Colon (tissue), 2 donors: ENCODE measurements around the gene POLE3.
"Not testable (repeated sequence)": the region's sequence is repeated elsewhere in the genome, so short reads cannot be mapped to it uniquely, and the experiment has no call there.

Experiments used
- FAIRE-seq: peaks from 2 replicates; lab custom pipeline; 2012; peaks lifted over from hg19 to GRCh38; lab: Jason Lieb, UNC
- donor health status: control.
- donor health status: control.

The POLE3 gene

GRCh38 chr9:113376634-113377567 lies 33.6 kb downstream of the POLE3 start, which contains the start of gene HDHD3:
Gene HDHD3, minus strand, starts transcription at chr9:113376986. Its CDS starts 2,632 bp downstream, at chr9:113374354.
- no peak for FAIRE-seq

- no peak for FAIRE-seq
These were observed 35.1 kb downstream of the POLE3 start for GRCh38 chr9:113375057-113376023.

- no peak for FAIRE-seq
These were observed 36.6 kb downstream of the POLE3 start for GRCh38 chr9:113373676-113374392.

DNA sequence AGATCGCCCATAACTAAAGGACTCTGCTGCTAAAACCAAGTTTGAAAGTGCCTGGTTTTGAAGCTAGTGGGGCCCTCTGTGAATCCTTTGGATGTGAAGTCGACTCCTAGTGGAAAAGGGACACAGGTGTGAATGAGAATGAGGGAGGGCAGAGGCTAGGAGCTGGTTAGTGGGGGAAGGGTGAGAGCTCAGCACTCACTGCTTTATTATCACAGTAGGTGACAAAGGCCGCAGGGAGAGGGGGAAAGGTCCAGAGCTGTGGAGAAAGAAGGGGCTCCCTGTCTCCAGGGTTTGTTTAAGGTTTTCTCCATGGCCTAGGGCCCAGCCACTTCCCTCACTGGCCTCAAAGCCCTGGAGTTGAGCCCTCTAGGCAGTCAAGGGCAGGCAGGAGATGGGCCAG lies 37.2 kb downstream of the POLE3 start:
- FAIRE-seq = no peak

GRCh38 chr9:113372059-113372458 lies 38.4 kb downstream of the POLE3 start:
- FAIRE-seq = no peak

- FAIRE-seq = no peak
These were observed 39.6 kb downstream of the POLE3 start for GRCh38 chr9:113370806-113371325.

- no peak for FAIRE-seq
These were observed 40.7 kb downstream of the POLE3 start for GRCh38 chr9:113369855-113370140.

DNA sequence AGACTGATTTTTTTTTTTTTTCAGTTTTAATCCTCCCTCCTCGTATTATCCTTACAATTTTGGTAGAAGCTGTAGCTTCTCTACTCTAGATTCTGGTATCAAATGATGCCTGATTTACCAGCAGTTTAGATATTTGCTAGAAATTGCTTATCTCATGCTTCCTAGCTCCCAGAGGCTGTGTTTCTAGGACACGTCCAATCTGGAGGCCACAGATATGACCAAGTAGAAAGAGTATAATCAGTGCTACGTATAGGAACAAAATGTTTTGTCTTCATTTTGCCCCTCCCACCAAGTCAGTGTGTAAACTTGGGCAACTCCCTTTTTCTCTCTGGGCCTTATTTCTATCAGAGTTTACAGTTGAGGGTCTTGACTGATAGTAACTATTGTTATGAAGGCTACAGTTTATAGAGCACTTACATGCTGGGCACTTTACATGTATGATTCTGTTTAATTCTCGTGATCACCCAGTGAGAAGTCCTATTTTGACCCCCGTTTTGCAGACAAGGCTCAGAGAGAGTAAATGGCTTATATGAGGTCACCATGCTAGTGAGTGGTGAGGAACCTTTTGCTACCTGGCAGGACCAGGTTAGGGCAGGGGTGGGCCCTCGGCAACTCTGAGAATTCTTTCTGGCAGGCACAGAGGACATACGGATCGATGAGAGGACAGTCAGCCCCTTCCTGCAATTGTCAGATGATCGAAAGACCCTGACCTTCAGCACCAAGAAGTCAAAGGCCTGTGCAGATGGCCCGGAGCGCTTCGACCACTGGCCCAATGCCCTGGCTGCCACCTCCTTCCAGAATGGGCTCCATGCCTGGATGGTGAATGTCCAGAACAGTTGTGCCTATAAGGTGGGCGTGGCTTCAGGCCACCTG lies 41.3 kb downstream of the POLE3 start:
- FAIRE-seq = no peak

DNA sequence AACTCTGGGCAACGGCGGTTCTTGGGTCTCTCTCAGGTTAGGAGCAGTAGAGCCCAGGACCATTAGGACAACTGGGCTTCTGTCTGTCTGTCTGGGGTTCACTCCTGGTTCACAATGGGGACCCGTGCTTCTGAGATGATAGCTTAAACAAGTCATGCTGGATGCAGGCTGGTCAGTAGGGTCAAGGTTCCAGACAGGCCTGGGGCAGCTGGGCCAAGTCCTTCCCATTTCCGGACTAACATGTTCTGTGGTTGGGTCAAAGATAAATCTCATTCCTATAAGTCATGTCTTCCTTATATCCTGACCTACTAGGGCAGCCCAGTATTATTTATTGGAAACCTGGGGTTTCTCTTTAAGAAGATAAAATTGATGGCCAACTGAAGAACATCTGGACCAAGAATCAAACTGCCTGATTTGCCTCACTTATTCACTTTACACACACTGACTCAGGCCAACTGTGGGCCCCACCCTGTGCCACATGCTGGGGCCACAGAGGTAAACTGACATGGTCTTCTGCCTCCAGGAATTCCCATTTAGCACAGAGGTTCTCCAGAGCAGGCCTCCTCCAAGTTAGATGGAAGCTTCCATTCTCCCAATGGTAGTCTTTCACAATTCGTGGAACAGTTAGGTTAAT lies 42.0 kb downstream of the POLE3 start:
- no peak for FAIRE-seq

DNA sequence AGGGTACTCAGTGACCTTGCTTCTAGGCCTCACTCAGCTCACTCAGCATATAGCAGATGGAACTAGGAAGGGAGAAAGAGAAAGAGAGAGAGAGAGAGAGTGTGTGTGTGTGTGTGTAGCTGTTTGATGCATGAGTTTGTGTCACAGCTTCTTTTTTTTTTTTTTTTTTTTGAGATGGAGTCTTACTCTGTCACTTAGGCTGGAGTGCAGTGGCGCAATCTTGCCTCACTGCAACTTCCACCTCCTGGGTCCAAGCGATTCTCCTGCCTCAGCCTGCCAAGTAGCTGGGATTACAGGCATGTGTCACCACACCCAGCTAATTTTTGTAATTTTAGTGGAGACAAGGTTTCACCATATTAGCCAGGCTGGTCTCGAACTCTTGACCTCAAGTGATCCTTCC lies 44.8 kb downstream of the POLE3 start:
- not testable (repeated sequence) for FAIRE-seq

DNA sequence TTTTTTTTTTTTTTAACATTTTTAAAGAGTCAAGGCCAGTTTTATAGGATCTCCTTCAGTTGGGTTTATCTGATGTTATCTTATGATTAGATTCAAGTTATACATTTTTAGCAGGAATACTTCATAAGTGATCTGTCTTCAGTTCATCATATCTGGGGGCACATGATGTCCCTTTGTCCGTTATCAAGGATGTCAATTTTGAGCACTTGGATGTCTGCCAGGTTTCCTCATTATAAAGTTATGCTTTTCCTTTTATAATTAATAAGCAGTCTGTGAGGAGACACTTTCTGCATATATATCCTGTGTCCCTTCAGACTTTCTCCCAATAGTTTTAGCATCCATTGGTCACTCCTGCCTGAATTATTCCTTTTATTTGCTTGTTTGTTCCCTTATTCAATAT lies 45.5 kb downstream of the POLE3 start:
- FAIRE-seq = no peak

GRCh38 chr9:113363336-113363735 lies 47.1 kb downstream of the POLE3 start:
- no peak for FAIRE-seq

DNA sequence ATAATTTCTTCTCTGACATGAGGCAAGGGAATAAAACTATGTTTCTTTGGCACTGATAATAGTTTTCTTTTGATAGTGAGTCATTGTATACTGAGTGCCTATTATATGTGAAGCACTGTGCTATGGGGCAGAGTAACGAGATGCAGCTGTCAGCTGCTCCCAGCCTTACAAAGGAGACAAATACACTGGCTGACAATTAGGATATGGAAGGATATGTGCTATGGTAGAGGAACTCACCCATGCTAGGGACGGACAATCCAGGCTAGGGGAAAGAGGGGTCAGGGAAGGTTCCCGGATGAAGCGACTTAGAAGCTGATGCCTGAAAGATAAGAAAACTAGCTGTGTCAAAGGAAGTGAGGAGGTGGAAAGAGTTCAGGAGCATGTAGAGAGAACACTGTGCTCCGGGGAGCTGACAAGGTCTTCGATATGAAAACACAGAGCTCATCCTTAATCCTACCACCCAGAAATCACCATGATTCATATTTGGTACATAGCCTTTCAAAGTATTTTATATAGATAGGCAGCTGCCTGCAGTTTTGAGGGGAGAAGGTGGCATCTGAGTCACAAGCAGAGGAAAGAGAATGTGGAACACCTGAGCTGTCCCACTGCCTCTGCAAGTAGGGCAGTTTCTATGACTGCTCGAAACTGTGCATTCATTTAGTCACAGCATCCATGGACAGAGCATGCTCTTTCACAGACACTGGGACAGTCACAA lies 49.0 kb downstream of the POLE3 start:
- no peak for FAIRE-seq

- FAIRE-seq = no peak
These were observed 50.1 kb downstream of the POLE3 start for GRCh38 chr9:113360242-113360842.

DNA sequence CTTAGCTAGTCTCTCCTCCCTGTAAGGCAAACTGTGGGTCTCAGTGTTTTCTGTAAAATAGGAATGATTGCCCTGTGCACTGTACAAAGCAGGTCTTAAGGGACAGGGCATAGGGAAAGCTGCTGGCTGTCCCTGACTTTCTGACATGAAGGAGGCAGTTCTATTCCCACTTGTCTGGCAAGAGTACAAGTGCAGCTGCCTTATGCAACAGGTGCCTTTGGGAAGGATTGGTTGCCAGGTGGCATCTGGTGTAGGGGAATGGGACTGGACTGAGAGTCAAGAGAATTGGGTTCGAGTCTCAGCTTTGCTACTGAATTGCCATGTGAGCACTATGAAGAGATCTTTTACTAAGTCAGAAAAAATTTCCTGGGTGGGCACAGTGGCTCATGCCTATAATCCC lies 51.1 kb downstream of the POLE3 start:
- FAIRE-seq = no peak
